ENCODE data around the gene PIP4K2A.
"Not testable (repeated sequence)": the region's sequence is repeated elsewhere in the genome, so short reads cannot be mapped to it uniquely, and the experiment has no call there.

PIP4K2A gene

GRCh38 chr10:22698941-22699440 lies 15.4 kb downstream of the PIP4K2A start:
- DNase-seq (ENCODE audit: extremely low read depth, low read depth), result no peak
- H3K4me3 ChIP-seq (replicated peaks; ENCODE audit: low read depth, low read length), result no peak overlapping the region
- TF ChIP-seq, protein P1, sequence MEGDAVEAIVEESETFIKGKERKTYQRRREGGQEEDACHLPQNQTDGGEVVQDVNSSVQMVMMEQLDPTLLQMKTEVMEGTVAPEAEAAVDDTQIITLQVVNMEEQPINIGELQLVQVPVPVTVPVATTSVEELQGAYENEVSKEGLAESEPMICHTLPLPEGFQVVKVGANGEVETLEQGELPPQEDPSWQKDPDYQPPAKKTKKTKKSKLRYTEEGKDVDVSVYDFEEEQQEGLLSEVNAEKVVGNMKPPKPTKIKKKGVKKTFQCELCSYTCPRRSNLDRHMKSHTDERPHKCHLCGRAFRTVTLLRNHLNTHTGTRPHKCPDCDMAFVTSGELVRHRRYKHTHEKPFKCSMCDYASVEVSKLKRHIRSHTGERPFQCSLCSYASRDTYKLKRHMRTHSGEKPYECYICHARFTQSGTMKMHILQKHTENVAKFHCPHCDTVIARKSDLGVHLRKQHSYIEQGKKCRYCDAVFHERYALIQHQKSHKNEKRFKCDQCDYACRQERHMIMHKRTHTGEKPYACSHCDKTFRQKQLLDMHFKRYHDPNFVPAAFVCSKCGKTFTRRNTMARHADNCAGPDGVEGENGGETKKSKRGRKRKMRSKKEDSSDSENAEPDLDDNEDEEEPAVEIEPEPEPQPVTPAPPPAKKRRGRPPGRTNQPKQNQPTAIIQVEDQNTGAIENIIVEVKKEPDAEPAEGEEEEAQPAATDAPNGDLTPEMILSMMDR (IDR thresholded peaks at IDR 0.05; ENCODE audit: low read depth, low read length, missing control alignments), result no peak

DNA sequence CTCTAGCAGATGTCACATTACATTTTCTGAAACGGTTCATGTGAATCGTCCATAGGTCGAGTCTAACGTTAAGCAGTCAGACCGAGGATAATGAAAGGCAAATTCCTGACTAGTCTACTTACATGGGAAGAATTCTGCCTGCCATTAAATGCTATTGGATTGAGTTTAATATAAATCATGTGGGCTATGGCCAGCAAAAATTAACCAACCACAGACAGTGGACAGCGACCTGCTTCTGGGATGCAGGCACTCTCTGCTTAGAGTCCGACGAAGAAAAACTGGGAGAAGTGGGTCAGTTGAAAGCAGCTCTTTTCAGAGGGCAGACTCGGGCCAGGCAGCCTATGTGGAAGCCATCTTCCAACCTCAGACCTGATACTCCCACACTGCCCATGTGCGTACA lies 16.6 kb downstream of the PIP4K2A start:
- H3K4me3 ChIP-seq (replicated peaks; ENCODE audit: low read depth, low read length), result no peak overlapping the region
- TF ChIP-seq, protein P1 (IDR thresholded peaks at IDR 0.05; ENCODE audit: low read depth, low read length, missing control alignments), result no peak
- no peak for DNase-seq (ENCODE audit: extremely low read depth, low read depth)

DNA sequence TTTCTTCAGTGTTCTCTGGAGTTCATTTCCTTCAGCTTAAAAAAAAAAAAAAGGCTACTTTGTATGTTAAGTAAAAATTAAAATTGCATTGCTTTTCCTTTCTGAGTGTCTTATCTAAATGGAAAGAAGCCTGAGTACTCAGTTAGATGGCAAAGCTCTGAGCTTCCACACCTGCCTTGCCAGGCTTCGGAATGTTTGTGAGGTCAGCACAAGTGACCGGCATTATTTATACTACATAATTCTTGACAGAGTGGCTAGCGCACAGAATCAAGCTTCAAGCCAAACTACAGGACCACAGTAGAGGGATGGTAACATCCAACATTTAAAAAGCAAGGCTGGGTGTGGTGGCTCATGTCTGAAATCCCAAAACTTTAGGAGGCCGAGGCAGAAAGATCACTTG lies 17.3 kb downstream of the PIP4K2A start:
- TF ChIP-seq, protein P1 (IDR thresholded peaks at IDR 0.05; ENCODE audit: low read depth, low read length, missing control alignments), result no peak
- no peak overlapping the region for H3K4me3 ChIP-seq (replicated peaks; ENCODE audit: low read depth, low read length)
- no peak for DNase-seq (ENCODE audit: extremely low read depth, low read depth)

GRCh38 chr10:22693860-22694259 lies 20.5 kb downstream of the PIP4K2A start:
- H3K4me3 ChIP-seq (replicated peaks; ENCODE audit: low read depth, low read length), result no peak overlapping the region
- TF ChIP-seq, protein P1 (IDR thresholded peaks at IDR 0.05; ENCODE audit: low read depth, low read length, missing control alignments), result no peak
- no peak for DNase-seq (ENCODE audit: extremely low read depth, low read depth)

DNA sequence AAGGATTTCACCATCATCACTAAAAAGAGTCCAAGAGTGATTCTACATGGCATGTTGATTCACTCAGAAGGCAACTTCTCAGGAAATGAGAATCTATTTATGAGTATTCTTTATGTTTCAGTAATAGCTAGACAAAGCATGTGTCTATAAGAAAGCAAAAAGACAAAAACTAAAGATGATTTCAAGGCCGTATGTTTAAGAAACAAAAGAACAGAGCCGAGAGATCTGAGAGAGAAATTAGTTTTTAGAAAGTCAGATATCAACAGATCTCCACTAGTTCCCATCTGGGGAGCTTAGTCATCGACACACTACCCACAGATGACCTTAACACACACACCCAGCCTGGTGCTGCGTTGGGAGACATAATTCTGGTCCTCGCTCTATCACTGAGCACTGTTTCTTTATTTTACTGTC lies 21.0 kb downstream of the PIP4K2A start:
- TF ChIP-seq, protein P1 (IDR thresholded peaks at IDR 0.05; ENCODE audit: low read depth, low read length, missing control alignments), result no peak
- no peak overlapping the region for H3K4me3 ChIP-seq (replicated peaks; ENCODE audit: low read depth, low read length)
- peak; percentile 58 for DNase-seq (ENCODE audit: extremely low read depth, low read depth)

DNA sequence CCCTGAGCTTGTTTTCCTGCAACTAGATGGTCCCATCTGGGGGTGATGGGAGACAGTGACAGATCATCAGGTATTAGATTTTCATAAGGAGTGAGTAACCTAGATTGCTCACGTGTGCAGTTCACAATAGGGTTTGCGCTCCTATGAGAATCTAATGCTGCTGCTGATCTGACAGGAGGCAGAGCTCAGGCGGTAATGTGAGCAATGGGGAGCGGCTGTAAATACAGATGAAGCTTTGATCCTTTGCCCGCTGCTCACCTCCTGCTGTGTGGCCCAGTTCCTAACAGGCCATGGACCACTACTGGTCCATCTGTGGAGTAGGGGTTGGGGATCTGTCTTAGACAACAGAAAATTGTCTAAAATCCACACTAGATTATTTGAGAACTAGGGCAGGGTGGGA lies 22.3 kb downstream of the PIP4K2A start:
- H3K4me3 ChIP-seq (replicated peaks; ENCODE audit: low read depth, low read length); DNase-seq (ENCODE audit: extremely low read depth, low read depth): not testable (repeated sequence)

DNA sequence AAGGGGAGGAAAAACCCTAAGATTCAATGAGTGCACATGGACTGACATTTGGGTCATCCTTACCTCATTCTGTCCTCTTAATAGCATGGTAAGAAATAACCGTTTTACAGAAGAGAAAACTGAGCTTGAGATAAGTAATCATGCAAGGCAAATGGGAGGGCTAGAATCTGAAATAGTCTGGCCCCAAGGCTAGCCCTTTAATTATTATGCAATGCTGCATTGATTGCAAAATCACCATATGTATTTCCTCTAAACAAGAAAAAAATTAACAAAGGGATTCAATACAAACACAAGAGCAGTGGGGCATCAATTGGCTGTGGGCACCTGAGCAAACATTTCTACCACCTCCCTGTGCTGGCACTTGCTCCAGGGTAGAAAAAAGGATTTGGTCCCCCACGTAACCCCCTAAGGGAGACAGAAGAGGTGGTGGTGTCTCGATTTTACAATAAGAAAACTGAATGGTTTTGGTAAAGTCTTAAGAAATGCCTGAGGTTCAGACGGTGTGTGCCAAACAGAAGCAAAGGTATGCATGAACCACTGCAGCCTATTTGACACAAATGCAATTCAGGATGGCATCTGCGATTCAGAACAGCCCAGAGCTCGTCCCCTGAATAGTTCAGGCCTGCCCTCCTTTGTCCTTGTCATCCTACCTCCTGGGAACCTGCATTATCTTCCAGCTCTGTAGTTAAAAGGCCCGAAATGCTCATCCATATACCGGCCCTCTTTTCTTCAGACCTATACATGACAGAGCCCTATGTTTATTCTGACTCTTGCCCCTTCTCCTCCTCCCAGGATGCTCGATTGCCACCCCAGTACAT lies 23.6 kb downstream of the PIP4K2A start:
- DNase-seq (ENCODE audit: extremely low read depth, low read depth), result no peak

More for the DNA sequence above, 23.6 kb downstream of the PIP4K2A start:
- H3K4me3 ChIP-seq (replicated peaks; ENCODE audit: low read depth, low read length), result no peak overlapping the region
- TF ChIP-seq, protein P1 (IDR thresholded peaks at IDR 0.05; ENCODE audit: low read depth, low read length, missing control alignments), result no peak

Measured in HFF-Myc (cell line).